Measurements from ENCODE around the gene RXFP2. TPM values are rescaled to one million over a fixed set of nuclear protein-coding genes. Genes with fewer than 3 reads are reported as not detected.

Gene RXFP2
- total and polyA plus RNA-seq, 10 donors = not detected

DNA sequence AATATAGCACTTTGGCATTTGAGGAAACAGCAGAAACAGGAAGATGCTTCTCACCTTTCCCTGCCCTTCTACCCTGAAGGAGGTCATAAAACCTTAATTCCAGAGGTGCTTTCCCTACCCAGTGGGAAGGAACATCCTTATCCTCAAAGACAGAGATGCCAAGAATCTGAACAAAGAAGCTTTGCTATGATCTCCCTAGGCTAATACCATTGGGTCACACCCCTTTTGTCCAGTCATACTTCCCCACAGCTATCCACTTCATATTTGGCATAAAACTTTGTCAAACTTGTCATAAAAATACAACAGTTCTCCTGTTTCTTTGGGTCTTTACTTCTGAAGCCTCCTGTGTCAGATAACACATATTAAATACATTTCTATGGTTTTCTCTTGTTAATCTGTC, 21.7 kb upstream of the RXFP2 start:
- H3K27ac ChIP-seq = no peak overlapping the region
- no peak for DNase-seq
- TF ChIP-seq POLR2A (IDR thresholded peaks at IDR 0.05) = no peak
- no peak for TF ChIP-seq POLR2AphosphoS5 (IDR thresholded peaks at IDR 0.05)
- TF ChIP-seq, protein P1, sequence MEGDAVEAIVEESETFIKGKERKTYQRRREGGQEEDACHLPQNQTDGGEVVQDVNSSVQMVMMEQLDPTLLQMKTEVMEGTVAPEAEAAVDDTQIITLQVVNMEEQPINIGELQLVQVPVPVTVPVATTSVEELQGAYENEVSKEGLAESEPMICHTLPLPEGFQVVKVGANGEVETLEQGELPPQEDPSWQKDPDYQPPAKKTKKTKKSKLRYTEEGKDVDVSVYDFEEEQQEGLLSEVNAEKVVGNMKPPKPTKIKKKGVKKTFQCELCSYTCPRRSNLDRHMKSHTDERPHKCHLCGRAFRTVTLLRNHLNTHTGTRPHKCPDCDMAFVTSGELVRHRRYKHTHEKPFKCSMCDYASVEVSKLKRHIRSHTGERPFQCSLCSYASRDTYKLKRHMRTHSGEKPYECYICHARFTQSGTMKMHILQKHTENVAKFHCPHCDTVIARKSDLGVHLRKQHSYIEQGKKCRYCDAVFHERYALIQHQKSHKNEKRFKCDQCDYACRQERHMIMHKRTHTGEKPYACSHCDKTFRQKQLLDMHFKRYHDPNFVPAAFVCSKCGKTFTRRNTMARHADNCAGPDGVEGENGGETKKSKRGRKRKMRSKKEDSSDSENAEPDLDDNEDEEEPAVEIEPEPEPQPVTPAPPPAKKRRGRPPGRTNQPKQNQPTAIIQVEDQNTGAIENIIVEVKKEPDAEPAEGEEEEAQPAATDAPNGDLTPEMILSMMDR (IDR thresholded peaks at IDR 0.05 in 8 of 11, conservative IDR thresholded peaks at IDR 0.05 in 3 of 11) = no peak
- H3K9me3 ChIP-seq = no peaks in the 10 kb centered on the region
- no peaks in the 10 kb centered on the region for H3K4me1 ChIP-seq
- H3K4me3 ChIP-seq = no peak overlapping the region
- H3K27me3 ChIP-seq (replicated peaks in 1 of 7) = peaks cover 0 to 7% (median 0%) of the 10 kb centered on the region in 7 donors
- H3K36me3 ChIP-seq = no peaks in the 10 kb centered on the region
- intact Hi-C loops (cut with DNase I; ENCODE audit: low total_unique reads) = no loop called here

DNA sequence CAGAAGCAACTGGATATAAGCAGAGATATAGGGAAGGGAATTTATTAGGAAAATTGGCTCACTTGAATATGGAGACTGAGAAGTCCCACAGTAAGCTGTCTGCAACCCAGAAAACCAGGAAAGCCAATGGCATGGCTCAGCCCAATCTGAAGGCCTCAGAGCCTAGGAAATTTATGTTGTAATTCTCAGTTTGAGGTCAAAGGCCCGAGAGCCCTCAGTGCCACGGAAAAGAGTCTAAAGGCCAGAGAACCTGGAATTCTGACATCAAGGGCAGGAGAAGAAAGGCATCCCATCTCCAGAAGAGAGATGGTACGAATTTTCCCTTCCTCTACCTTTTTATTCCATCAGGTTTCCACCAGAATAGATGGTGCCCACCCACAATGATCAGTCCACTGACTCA, 20.1 kb upstream of the RXFP2 start:
- H3K27ac ChIP-seq = no peak overlapping the region
- H3K9me3 ChIP-seq = no peaks in the 10 kb centered on the region
- H3K36me3 ChIP-seq = no peaks in the 10 kb centered on the region
- 62 to 84% (median 72%) methylated on average over 3 of the region's 3 CpGs for WGBS, 5 donors
- H3K4me1 ChIP-seq = no peaks in the 10 kb centered on the region
- intact Hi-C loops (cut with DNase I; ENCODE audit: low total_unique reads) = no loop called here
- no peak overlapping the region for H3K4me3 ChIP-seq
- TF ChIP-seq, protein P1 (IDR thresholded peaks at IDR 0.05 in 8 of 11, conservative IDR thresholded peaks at IDR 0.05 in 3 of 11) = no peak
- TF ChIP-seq POLR2AphosphoS5 (IDR thresholded peaks at IDR 0.05) = no peak
- TF ChIP-seq POLR2A (IDR thresholded peaks at IDR 0.05) = no peak
- peaks cover 0 to 7% (median 0%) of the 10 kb centered on the region in 7 donors for H3K27me3 ChIP-seq (replicated peaks in 1 of 7)
- DNase-seq = no peak

DNA sequence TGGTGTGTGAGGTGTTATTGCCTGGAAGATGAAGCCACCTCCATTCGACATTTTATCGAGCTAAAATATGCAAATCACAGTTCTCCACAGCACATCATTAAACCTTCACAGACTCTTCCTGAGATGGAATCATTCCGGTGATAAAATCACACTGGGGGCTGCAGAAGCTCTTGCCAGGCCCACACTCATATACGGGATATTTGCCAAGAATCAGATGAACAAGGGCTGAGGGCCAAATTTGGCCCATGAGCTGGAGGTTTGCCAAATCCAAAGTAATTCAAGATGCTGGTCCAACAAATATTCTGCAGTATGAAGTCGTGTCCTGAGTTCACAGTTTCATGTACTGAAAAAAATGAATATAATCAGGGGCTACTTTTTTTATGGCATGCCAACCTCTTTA, 16.7 kb upstream of the RXFP2 start:
- peaks cover 0 to 7% (median 0%) of the 10 kb centered on the region in 7 donors for H3K27me3 ChIP-seq (replicated peaks in 1 of 7)
- H3K36me3 ChIP-seq = no peaks in the 10 kb centered on the region
- H3K27ac ChIP-seq = no peak overlapping the region
- H3K4me3 ChIP-seq = no peak overlapping the region
- TF ChIP-seq POLR2AphosphoS5 (IDR thresholded peaks at IDR 0.05) (no peak), POLR2A (IDR thresholded peaks at IDR 0.05) (no peak)
- TF ChIP-seq, protein P1 (IDR thresholded peaks at IDR 0.05 in 8 of 11, conservative IDR thresholded peaks at IDR 0.05 in 3 of 11) = no peak
- WGBS, 5 donors = 50 to 69% (median 59%) methylated on average over 5 of the region's 5 CpGs
- H3K4me1 ChIP-seq = no peaks in the 10 kb centered on the region
- no peaks in the 10 kb centered on the region for H3K9me3 ChIP-seq
- intact Hi-C loops (cut with DNase I; ENCODE audit: low total_unique reads) = no loop called here
- DNase-seq = no peak

DNA sequence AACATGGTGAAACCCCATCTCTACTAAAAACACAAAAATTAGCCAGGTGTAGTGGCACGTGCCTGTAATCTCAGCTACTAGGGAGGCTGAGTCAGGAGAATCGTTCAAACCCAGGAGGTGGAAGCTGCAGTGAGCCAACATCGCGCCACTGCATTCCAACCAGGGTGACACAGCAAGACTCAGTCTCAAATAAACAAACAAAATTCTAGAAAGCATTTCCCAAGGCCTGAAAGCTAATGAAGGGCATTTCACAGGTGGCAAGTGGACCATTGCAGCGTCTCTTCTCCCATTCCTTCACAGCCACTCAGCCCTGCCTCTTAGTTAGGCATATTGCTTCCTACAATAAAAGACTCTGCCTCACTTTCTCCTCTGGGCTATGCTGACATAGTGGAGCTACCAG, 13.5 kb upstream of the RXFP2 start:
- no peak overlapping the region for H3K27ac ChIP-seq
- 92 to 97% (median 95%) methylated on average over 5 of the region's 5 CpGs for WGBS, 5 donors
- TF ChIP-seq POLR2A (IDR thresholded peaks at IDR 0.05) (no peak), POLR2AphosphoS5 (IDR thresholded peaks at IDR 0.05) (no peak)
- TF ChIP-seq, protein P1 (IDR thresholded peaks at IDR 0.05 in 8 of 11, conservative IDR thresholded peaks at IDR 0.05 in 3 of 11) = no peak
- no peaks in the 10 kb centered on the region for H3K9me3 ChIP-seq
- no peak for DNase-seq
- H3K4me1 ChIP-seq = no peaks in the 10 kb centered on the region
- no peak overlapping the region for H3K4me3 ChIP-seq
- intact Hi-C loops (cut with DNase I; ENCODE audit: low total_unique reads) = no loop called here
- H3K27me3 ChIP-seq (replicated peaks in 1 of 7) = peaks cover 0 to 7% (median 0%) of the 10 kb centered on the region in 7 donors
- no peaks in the 10 kb centered on the region for H3K36me3 ChIP-seq

All from spleen (tissue), 11 donors.